ENCODE results near the gene MED9.

MED9 gene

DNA sequence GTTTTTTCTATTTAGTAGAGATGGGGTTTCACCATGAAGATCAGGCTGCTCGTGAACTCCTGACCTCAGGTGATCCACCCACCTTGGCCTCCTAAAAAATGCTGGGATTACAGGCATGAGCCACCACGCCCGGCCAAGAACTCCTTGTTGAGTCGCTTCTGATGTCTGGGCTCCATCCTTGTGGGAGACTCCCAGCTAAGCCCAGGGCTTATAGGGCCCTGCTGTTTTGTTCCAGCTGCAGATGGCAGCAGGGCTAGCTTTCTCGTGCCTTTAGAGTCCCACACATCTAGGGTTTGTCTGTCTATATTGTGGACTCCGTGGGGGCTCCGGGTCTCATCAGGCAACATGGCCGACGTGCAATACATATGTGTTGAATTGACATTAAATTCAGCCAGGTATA is 39.3 kb upstream of the MED9 start:
- H3K4me3 ChIP-seq (ENCODE audit: low read length) = no peak overlapping the region
- TF ChIP-seq, protein P1, sequence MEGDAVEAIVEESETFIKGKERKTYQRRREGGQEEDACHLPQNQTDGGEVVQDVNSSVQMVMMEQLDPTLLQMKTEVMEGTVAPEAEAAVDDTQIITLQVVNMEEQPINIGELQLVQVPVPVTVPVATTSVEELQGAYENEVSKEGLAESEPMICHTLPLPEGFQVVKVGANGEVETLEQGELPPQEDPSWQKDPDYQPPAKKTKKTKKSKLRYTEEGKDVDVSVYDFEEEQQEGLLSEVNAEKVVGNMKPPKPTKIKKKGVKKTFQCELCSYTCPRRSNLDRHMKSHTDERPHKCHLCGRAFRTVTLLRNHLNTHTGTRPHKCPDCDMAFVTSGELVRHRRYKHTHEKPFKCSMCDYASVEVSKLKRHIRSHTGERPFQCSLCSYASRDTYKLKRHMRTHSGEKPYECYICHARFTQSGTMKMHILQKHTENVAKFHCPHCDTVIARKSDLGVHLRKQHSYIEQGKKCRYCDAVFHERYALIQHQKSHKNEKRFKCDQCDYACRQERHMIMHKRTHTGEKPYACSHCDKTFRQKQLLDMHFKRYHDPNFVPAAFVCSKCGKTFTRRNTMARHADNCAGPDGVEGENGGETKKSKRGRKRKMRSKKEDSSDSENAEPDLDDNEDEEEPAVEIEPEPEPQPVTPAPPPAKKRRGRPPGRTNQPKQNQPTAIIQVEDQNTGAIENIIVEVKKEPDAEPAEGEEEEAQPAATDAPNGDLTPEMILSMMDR (conservative IDR thresholded peaks at IDR 0.05; ENCODE audit: low read depth, low read length) = no peak
- no peak for DNase-seq (ENCODE audit: low read depth)

GRCh38 chr17:17437893-17438292 is 38.9 kb upstream of the MED9 start:
- no peak overlapping the region for H3K4me3 ChIP-seq (ENCODE audit: low read length)
- no peak for DNase-seq (ENCODE audit: low read depth)
- TF ChIP-seq, protein P1 (conservative IDR thresholded peaks at IDR 0.05; ENCODE audit: low read depth, low read length) = no peak

GRCh38 chr17:17440010-17440843 is 36.6 kb upstream of the MED9 start:
- DNase-seq (ENCODE audit: low read depth) = no peak
- TF ChIP-seq, protein P1 (conservative IDR thresholded peaks at IDR 0.05; ENCODE audit: low read depth, low read length) = peak; percentile 63
- no peak overlapping the region for H3K4me3 ChIP-seq (ENCODE audit: low read length)

GRCh38 chr17:17440938-17441675 is 35.7 kb upstream of the MED9 start:
- TF ChIP-seq, protein P1 (conservative IDR thresholded peaks at IDR 0.05; ENCODE audit: low read depth, low read length) = no peak
- no peak overlapping the region for H3K4me3 ChIP-seq (ENCODE audit: low read length)
- no peak for DNase-seq (ENCODE audit: low read depth)

DNA sequence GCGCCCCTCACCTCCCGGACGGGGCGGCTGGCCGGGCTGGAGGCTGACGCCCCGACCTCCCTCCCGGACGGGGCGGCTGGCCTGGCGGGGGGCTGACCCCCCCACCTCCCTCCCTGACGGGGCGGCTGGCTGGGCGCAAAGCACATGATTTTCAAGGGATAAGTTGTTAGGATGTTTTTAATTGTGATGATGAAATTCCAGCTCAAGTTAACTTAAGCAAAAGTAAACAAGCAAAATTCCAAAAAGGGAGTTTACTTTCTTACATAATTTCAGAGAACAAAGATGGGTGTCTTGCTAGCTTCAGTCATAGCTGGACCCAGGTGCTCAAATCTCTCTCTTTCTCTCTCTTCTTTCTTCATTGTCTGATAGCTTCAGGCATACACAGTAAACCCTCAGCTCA is 33.6 kb upstream of the MED9 start:
- TF ChIP-seq, protein P1 (conservative IDR thresholded peaks at IDR 0.05; ENCODE audit: low read depth, low read length) = no peak
- no peak for DNase-seq (ENCODE audit: low read depth)
- no peak overlapping the region for H3K4me3 ChIP-seq (ENCODE audit: low read length)

DNA sequence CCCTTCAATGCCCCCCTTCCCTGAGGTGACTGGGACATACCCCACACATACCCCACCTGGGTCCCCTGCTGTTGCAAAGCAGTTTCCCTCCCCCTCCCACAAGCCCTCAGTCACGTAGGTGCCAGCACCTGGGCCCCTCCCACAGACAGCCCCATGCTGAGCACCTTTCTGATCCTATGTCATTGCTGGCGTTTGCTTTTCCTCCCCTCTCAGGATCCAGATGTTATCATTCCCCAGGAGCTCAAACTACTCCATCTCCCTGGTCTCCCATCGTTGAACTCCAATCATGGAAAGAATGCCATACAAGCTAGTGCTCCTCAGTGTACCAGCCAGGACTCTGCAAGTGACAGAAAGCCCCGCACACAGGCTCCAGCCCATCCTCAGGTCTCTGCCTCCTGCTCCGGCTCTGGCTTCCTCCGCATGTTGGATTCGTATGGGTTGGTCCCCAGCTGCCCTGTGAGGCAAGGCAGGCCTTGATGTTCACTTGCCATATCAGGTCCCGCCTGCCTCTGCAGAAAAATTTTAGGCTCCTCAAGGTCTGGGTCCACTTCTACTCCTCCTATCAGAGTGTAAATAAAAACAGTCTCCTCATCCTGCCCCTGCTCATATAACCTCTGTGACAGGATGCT is 31.4 kb upstream of the MED9 start:
- DNase-seq (ENCODE audit: low read depth) = no peak
- H3K4me3 ChIP-seq (ENCODE audit: low read length) = no peak overlapping the region
- TF ChIP-seq, protein P1 (conservative IDR thresholded peaks at IDR 0.05; ENCODE audit: low read depth, low read length) = no peak

All from retinal pigment epithelial cell (primary cell).